H9 (cell line): ENCODE data around the gene PATL2. TPM values are rescaled to one million over a fixed set of nuclear protein-coding genes. Genes with fewer than 3 reads are reported as not detected.

Experiments
- DNase-seq: peaks from one replicate; pipeline ENCODE4 v3.0.0-alpha.2; 2017
- H2AFZ ChIP-seq: one replicate; pipeline ENCODE4 v1.6.1; 2013; ENCODE audit warnings: mild to moderate bottlenecking, low read length, control low read depth, moderate library complexity
- H2AK5ac ChIP-seq: 2 replicates; pipeline ENCODE4 v1.6.1; 2013; ENCODE audit warnings: low read length, control low read depth, mixed read lengths; ENCODE audit not compliant: insufficient read length
- H2BK120ac ChIP-seq: one replicate; pipeline ENCODE4 v1.6.1; 2013; ENCODE audit warnings: low read depth, mild to moderate bottlenecking, low read length, control low read depth, inconsistent platforms; ENCODE audit not compliant: poor library complexity, severe bottlenecking
- H2BK12ac ChIP-seq: 2 replicates; pipeline ENCODE4 v1.6.1; 2013; ENCODE audit warnings: low read length, control low read depth, mixed read lengths, low read depth; ENCODE audit not compliant: insufficient read length
- H2BK15ac ChIP-seq: 2 replicates; pipeline ENCODE4 v1.6.1; 2013; ENCODE audit warnings: low read depth, low read length, control low read depth
- H2BK20ac ChIP-seq: one replicate; pipeline ENCODE4 v1.6.1; 2013; ENCODE audit warnings: low read depth, mild to moderate bottlenecking, low read length, control low read depth, inconsistent platforms; ENCODE audit not compliant: poor library complexity, severe bottlenecking
- H2BK5ac ChIP-seq: 2 replicates; pipeline ENCODE4 v1.6.1; 2013; ENCODE audit warnings: low read length, control low read depth, mixed read lengths; ENCODE audit not compliant: insufficient read length
- H3K14ac ChIP-seq: 2 replicates; pipeline ENCODE4 v1.6.1; 2013; ENCODE audit warnings: low read length, control low read depth; ENCODE audit not compliant: insufficient read depth
- H3K18ac ChIP-seq: 2 replicates; pipeline ENCODE4 v1.6.1; 2013; ENCODE audit warnings: low read depth, mild to moderate bottlenecking, mixed read lengths, low read length, control low read depth; ENCODE audit not compliant: insufficient read length
- H3K23ac ChIP-seq: 2 replicates; pipeline ENCODE4 v1.6.1; 2013; ENCODE audit warnings: low read length, control low read depth, mixed read lengths, low read depth; ENCODE audit not compliant: insufficient read length
- H3K23me2 ChIP-seq: 2 replicates; pipeline ENCODE4 v1.6.1; 2013; ENCODE audit warnings: low read depth, mild to moderate bottlenecking, mixed read lengths, low read length, control low read depth; ENCODE audit not compliant: insufficient read length, poor library complexity, severe bottlenecking
- H3K27ac ChIP-seq: 2 replicates; pipeline ENCODE4 v1.5.1; 2013; ENCODE audit warnings: low read length, control low read depth, mixed read lengths, low read depth; ENCODE audit not compliant: insufficient read length
- H3K27me3 ChIP-seq: 2 replicates; pipeline ENCODE4 v1.6.1; 2013; ENCODE audit warnings: low read length, control low read depth, inconsistent platforms; ENCODE audit not compliant: insufficient read depth
- H3K4ac ChIP-seq: 2 replicates; pipeline ENCODE4 v1.6.1; 2013; ENCODE audit warnings: low read depth, mild to moderate bottlenecking, control low read depth, inconsistent platforms, low read length, moderate library complexity
- H3K4me1 ChIP-seq: 2 replicates; pipeline ENCODE4 v1.6.1; 2013; ENCODE audit warnings: low read length, control low read depth, inconsistent platforms; ENCODE audit not compliant: insufficient read depth
- H3K4me2 ChIP-seq: 2 replicates; pipeline ENCODE4 v1.6.1; 2013; ENCODE audit warnings: low read length, control low read depth, mixed read lengths; ENCODE audit not compliant: insufficient read length, insufficient read depth
- H3K56ac ChIP-seq: 2 replicates; pipeline ENCODE4 v1.6.1; 2013; ENCODE audit warnings: low read depth, mild to moderate bottlenecking, mixed read lengths, low read length, control low read depth; ENCODE audit not compliant: insufficient read length
- H3K79me1 ChIP-seq: 2 replicates; pipeline ENCODE4 v1.6.1; 2013; ENCODE audit warnings: low read depth, mild to moderate bottlenecking, moderate library complexity, low read length, control low read depth, inconsistent platforms; ENCODE audit not compliant: insufficient read depth, poor library complexity, severe bottlenecking
- H3K79me2 ChIP-seq: 2 replicates; pipeline ENCODE4 v1.6.1; 2013; ENCODE audit warnings: low read length, control low read depth, inconsistent platforms; ENCODE audit not compliant: insufficient read depth
- H3K9ac ChIP-seq: 2 replicates; pipeline ENCODE4 v1.6.1; 2013; ENCODE audit warnings: low read length, control low read depth, mixed read lengths; ENCODE audit not compliant: insufficient read length; ENCODE audit errors: extremely low read depth
- H3K9me3 ChIP-seq: one replicate; pipeline ENCODE4 v1.6.1; 2013; ENCODE audit warnings: low read depth, low read length, inconsistent platforms; ENCODE audit not compliant: control insufficient read depth
- H3T11ph ChIP-seq: one replicate; pipeline ENCODE4 v1.6.1; 2013; ENCODE audit warnings: mild to moderate bottlenecking, low read length, control low read depth, inconsistent platforms
- H4K20me1 ChIP-seq: one replicate; pipeline ENCODE4 v1.6.1; 2013; ENCODE audit not compliant: control insufficient read depth, insufficient read length, insufficient read depth
- H4K5ac ChIP-seq: 2 replicates; pipeline ENCODE4 v1.6.1; 2013; ENCODE audit warnings: low read depth, mild to moderate bottlenecking, mixed read lengths, low read length, control low read depth; ENCODE audit not compliant: insufficient read length
- H4K8ac ChIP-seq: replicated peaks from 2 replicates; pipeline ENCODE4 v1.6.1; 2013; ENCODE audit warnings: low read length, control low read depth, mixed read lengths, low read depth; ENCODE audit not compliant: insufficient read length
- H4K91ac ChIP-seq: 2 replicates; pipeline ENCODE4 v1.6.1; 2013; ENCODE audit warnings: low read depth, mild to moderate bottlenecking, moderate library complexity, mixed read lengths, low read length, control low read depth; ENCODE audit not compliant: insufficient read length
- H3K27ac Mint-ChIP-seq, 3 experiments: 2 replicates in 2 of 3; 3 replicates in 1 of 3; pipeline ENCODE4 v1.8.0; 2020 to 2021; ENCODE audit warnings: mixed read lengths in 3 of 3, mild to moderate bottlenecking in 1 of 3, moderate library complexity in 1 of 3
- H3K27me3 Mint-ChIP-seq: 2 replicates; pipeline ENCODE4 v1.8.0; 2021; ENCODE audit warnings: low read depth, mild to moderate bottlenecking, moderate library complexity, mixed read lengths
- H3K36me3 Mint-ChIP-seq, 3 experiments: 2 replicates in 2 of 3; 3 replicates in 1 of 3; pipeline ENCODE4 v1.8.0; 2020 to 2021; ENCODE audit warnings: low read depth in 3 of 3, mixed read lengths in 3 of 3; ENCODE audit not compliant: insufficient read depth in 1 of 3
- H3K4me1 Mint-ChIP-seq, 2 experiments: 2 replicates each; pipeline ENCODE4 v1.8.0; 2020; ENCODE audit warnings: mixed read lengths in 2 of 2
- H3K4me3 Mint-ChIP-seq, 2 experiments: 2 replicates in 1 of 2; 3 replicates in 1 of 2; pipeline ENCODE4 v1.8.0; 2020 to 2021; ENCODE audit warnings: mild to moderate bottlenecking in 2 of 2, mixed read lengths in 2 of 2, moderate library complexity in 1 of 2
- H3K9me3 Mint-ChIP-seq, 2 experiments: 2 replicates in 1 of 2; 3 replicates in 1 of 2; pipeline ENCODE4 v1.8.0; 2020; ENCODE audit warnings: mild to moderate bottlenecking in 2 of 2, mixed read lengths in 2 of 2, moderate library complexity in 1 of 2
- total RNA-seq: library from RNA; stranded (reverse); gene quantifications from 2 replicates; pipeline ENCODE4 v1.2.1, GENCODE V29; 2021
- TF ChIP-seq, protein P1 (sequence below): fragments of 200-600 bp; sonication (generic); conservative IDR thresholded peaks from 3 replicates; pipeline ENCODE4 v1.8.0; 2021; ENCODE audit warnings: antibody characterized with exemption, mild to moderate bottlenecking

PATL2 gene
- total RNA-seq, 1 experiment from 2014 or later = 0.46 TPM

DNA sequence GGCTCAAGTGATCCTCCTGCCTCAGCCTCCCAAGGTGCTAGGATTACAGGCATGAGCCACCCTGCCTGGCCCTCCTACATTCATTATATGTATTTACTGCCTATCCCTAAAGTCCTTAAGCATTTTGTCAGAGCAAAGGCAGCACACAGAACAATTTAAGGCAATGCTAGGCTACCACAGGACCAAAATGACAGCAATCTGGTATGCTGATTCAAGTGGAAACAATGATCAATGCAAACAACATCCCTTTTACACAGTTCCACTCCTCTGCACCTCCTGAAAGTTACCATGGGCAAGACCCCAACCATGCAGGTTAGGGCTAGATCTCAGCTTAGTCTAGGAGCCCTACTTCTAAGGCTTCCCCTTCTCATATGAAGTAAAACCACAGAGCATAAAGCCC lies 87.9 kb downstream of the PATL2 start:
- H3K23me2 ChIP-seq = no peaks in the 10 kb centered on the region
- H2BK5ac ChIP-seq = no peak overlapping the region
- no peak overlapping the region for H4K5ac ChIP-seq
- Mint-ChIP-seq H3K4me3 (no peak overlapping the region), H3K27ac (no peak overlapping the region), H3K9me3 (no peaks in the 10 kb centered on the region), H3K36me3 (peaks cover 0 to 61% (median 40%) of the 10 kb centered on the region in 3 experiments; a peak in 6 of 7 replicates), H3K27me3 (no peaks in the 10 kb centered on the region), H3K4me1 (no peaks in the 10 kb centered on the region)
- no peak for DNase-seq
- no peak overlapping the region for H3K4me2 ChIP-seq
- no peaks in the 10 kb centered on the region for H4K20me1 ChIP-seq
- no peaks in the 10 kb centered on the region for H3K79me1 ChIP-seq
- no peak overlapping the region for H3T11ph ChIP-seq
- no peak overlapping the region for H3K56ac ChIP-seq
- no peak overlapping the region for H2BK15ac ChIP-seq
- no peak overlapping the region for H3K27ac ChIP-seq
- TF ChIP-seq, protein P1, sequence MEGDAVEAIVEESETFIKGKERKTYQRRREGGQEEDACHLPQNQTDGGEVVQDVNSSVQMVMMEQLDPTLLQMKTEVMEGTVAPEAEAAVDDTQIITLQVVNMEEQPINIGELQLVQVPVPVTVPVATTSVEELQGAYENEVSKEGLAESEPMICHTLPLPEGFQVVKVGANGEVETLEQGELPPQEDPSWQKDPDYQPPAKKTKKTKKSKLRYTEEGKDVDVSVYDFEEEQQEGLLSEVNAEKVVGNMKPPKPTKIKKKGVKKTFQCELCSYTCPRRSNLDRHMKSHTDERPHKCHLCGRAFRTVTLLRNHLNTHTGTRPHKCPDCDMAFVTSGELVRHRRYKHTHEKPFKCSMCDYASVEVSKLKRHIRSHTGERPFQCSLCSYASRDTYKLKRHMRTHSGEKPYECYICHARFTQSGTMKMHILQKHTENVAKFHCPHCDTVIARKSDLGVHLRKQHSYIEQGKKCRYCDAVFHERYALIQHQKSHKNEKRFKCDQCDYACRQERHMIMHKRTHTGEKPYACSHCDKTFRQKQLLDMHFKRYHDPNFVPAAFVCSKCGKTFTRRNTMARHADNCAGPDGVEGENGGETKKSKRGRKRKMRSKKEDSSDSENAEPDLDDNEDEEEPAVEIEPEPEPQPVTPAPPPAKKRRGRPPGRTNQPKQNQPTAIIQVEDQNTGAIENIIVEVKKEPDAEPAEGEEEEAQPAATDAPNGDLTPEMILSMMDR = no peak
- H3K14ac ChIP-seq = no peak overlapping the region
- H3K23ac ChIP-seq = no peak overlapping the region
- no peak overlapping the region for H2BK20ac ChIP-seq
- H3K9ac ChIP-seq = no peak overlapping the region
- H3K4ac ChIP-seq = no peak overlapping the region
- no peak overlapping the region for H4K91ac ChIP-seq
- H2AK5ac ChIP-seq = no peak overlapping the region
- no peak overlapping the region for H2BK12ac ChIP-seq
- H3K79me2 ChIP-seq = no peaks in the 10 kb centered on the region
- H2AFZ ChIP-seq = no peak overlapping the region
- H4K8ac ChIP-seq = no peak overlapping the region
- no peak overlapping the region for H2BK120ac ChIP-seq
- no peaks in the 10 kb centered on the region for H3K4me1 ChIP-seq
- H3K27me3 ChIP-seq = no peaks in the 10 kb centered on the region
- H3K9me3 ChIP-seq = no peaks in the 10 kb centered on the region
- H3K18ac ChIP-seq = no peak overlapping the region
